ENCODE data around the gene CCDC73. TPM values are rescaled to one million over a fixed set of nuclear protein-coding genes. Genes with fewer than 3 reads are reported as not detected.

CCDC73 gene
- total RNA-seq, 4 donors from 2014 or later: not detected

DNA sequence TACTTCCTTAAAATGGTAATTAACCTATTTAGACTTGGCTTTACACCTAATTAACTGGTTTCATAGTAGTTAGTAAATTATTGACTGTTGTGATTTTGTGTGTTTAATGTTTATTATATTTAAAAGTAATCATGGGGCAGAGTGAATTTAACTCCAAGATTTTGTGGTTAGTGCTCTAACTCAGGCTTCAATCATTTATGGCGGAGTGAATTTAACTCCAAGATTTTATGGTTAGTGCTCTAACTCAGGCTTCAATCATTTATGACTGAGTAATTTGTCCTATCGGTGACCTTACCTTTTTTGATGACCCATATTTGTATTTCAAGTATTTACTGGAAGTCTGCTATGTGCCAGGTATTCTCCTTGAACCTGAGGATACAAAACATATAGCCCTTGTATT, 42.5 kb upstream of the CCDC73 start:
- intact Hi-C loops (cut with DNase I; ENCODE audit: low total_unique reads): no loop called here
- H3K4me3 ChIP-seq (ENCODE audit: low read depth, poor library complexity, severe bottlenecking): no peak overlapping the region
- WGBS, 2 donors: 82 to 84% methylated on average over 2 of the region's 2 CpGs
- no peak for TF ChIP-seq POLR2A (IDR thresholded peaks at IDR 0.05)
- TF ChIP-seq, protein P1, sequence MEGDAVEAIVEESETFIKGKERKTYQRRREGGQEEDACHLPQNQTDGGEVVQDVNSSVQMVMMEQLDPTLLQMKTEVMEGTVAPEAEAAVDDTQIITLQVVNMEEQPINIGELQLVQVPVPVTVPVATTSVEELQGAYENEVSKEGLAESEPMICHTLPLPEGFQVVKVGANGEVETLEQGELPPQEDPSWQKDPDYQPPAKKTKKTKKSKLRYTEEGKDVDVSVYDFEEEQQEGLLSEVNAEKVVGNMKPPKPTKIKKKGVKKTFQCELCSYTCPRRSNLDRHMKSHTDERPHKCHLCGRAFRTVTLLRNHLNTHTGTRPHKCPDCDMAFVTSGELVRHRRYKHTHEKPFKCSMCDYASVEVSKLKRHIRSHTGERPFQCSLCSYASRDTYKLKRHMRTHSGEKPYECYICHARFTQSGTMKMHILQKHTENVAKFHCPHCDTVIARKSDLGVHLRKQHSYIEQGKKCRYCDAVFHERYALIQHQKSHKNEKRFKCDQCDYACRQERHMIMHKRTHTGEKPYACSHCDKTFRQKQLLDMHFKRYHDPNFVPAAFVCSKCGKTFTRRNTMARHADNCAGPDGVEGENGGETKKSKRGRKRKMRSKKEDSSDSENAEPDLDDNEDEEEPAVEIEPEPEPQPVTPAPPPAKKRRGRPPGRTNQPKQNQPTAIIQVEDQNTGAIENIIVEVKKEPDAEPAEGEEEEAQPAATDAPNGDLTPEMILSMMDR (IDR thresholded peaks at IDR 0.05): no peak
- DNase-seq (ENCODE audit: low spot score in 2 of 2): no peak

DNA sequence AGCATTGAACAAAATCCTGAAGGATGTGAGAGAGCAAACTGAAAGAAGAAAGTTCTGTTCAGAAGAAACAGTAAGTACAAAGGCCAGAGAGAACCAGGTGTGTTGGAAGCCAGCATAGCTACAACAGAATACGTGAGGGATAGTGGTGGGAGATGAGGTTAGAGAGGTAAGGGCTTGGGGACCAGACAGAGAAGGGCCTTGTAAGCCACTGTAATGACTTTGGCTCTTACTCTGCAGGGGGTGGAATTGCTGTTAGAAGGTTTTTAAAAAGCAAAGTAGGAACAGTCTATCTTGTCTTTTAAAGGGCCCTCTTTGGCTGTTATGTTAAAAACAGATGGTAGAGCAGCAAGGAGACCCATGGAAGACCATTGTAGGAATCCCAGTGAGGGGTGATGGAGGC, 39.5 kb upstream of the CCDC73 start:
- intact Hi-C loops (cut with DNase I; ENCODE audit: low total_unique reads): no loop called here
- DNase-seq (ENCODE audit: low spot score in 2 of 2): no peak
- H3K4me3 ChIP-seq (ENCODE audit: low read depth, poor library complexity, severe bottlenecking): no peak overlapping the region
- WGBS, 2 donors: 68 to 75% methylated on average over 1 of the region's 1 CpG
- TF ChIP-seq, protein P1 (IDR thresholded peaks at IDR 0.05): no peak
- TF ChIP-seq POLR2A (IDR thresholded peaks at IDR 0.05): no peak

DNA sequence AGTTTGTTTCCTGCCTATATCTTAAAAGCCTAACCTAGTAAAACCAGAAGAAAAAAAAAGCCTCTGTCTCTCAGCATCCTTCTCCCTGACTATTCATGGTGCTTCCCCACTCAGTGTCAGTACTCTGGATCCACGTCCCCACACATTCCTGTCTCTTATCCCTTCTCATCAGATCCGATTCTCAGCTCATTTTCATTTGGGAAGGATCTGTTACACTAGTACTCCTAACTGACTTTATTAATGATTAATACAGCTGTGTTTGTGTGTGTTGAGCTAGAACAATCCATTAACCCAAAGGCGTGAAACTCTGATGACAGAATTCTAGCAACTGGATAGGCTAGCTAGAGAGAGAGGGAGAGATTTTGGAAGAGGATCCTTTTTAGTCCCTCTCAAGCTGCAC, 36.8 kb upstream of the CCDC73 start:
- intact Hi-C loops (cut with DNase I; ENCODE audit: low total_unique reads): no loop called here
- no peak overlapping the region for H3K4me3 ChIP-seq (ENCODE audit: low read depth, poor library complexity, severe bottlenecking)
- no peak for DNase-seq (ENCODE audit: low spot score in 2 of 2)
- WGBS, 2 donors: 46 to 50% methylated on average over 3 of the region's 3 CpGs
- TF ChIP-seq, protein P1 (IDR thresholded peaks at IDR 0.05): no peak
- no peak for TF ChIP-seq POLR2A (IDR thresholded peaks at IDR 0.05)

DNA sequence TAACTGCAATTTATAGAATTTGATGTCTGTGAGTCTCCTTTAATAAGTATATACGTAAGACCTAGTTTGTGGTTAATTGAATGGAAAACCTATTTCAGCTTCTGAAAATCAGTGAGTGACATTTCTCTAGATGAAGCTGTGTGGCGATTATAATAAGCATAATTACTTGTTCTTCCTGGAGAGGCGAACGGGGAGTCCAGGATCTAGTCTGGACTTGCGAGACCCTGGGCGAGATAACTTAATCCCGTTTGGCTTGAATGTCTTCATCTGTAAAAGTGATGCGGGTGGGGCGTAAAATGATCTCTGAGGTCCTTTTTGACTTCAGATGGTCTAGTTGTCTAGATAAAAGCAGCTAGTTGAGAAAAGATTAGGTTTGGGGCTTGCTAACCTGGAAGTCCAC, 36.3 kb upstream of the CCDC73 start:
- intact Hi-C loops (cut with DNase I; ENCODE audit: low total_unique reads): no loop called here
- H3K4me3 ChIP-seq (ENCODE audit: low read depth, poor library complexity, severe bottlenecking): no peak overlapping the region

DNA sequence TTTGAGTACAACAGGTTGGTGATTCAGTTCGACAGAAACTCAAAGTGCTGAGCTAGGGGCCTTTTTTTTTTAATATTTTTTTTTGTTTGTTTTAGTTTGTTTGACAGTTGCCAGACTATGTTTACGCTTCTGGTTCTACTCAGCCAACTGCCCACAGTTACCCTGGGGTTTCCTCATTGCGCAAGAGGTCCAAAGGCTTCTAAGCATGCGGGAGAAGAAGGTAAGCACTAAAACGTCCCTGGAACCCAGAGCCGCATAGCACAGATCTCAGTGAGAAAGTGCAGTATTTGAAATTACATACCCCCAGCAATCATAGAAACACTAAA, 35.9 kb upstream of the CCDC73 start:
- 12 to 23% methylated on average over 6 of the region's 6 CpGs for WGBS, 2 donors
- intact Hi-C loops (cut with DNase I; ENCODE audit: low total_unique reads): no loop called here
- TF ChIP-seq POLR2A (IDR thresholded peaks at IDR 0.05): no peak
- TF ChIP-seq, protein P1 (IDR thresholded peaks at IDR 0.05): no peak
- DNase-seq (ENCODE audit: low spot score in 2 of 2): no peak
- H3K4me3 ChIP-seq (ENCODE audit: low read depth, poor library complexity, severe bottlenecking): peak overlapping the region; percentile 57

More for the DNA sequence above, 36.3 kb upstream of the CCDC73 start:
- no peak for DNase-seq (ENCODE audit: low spot score in 2 of 2)
- WGBS, 2 donors: 51 to 56% methylated on average over 9 of the region's 9 CpGs
- TF ChIP-seq POLR2A (IDR thresholded peaks at IDR 0.05): no peak
- TF ChIP-seq, protein P1 (IDR thresholded peaks at IDR 0.05): no peak

DNA sequence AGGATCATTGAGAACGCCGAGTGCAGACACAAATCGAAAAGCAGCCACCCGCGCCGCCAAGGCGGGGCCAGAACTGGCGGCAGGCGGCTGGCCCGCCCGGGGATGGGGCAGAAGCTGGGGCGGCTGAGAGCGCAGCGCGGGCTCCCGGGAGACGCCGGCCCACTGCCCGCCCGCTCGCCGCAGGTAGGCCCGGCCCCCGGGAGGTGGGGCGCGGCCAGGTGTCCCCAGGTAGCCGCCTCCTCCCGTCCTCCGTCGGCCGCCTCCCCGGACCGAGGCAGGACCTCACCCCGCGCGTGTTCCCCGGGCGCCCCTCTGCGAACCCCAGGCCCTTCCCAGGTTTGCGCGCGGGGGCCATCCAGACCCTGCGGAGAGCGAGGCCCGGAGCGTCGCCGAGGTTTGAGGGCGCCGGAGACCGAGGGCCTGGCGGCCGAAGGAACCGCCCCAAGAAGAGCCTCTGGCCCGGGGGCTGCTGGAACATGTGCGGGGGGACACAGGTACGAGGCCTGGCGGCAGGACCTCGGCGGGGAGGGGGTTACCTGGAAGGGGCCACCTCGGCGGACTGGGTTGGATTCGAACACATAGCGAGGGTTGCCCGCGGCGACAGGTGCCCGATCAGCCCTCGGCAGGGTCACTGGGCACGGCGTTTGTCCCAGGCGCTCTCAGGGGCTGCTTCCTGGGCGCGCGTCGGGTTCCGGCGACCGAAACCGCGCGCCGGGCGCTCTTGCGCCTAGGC, 35.4 kb upstream of the CCDC73 start, which contains the start of gene PRRG4:
PRRG4 (plus strand) TSS at position 248 of the 733 bp plus-strand sequence. CDS start 603 bp downstream, outside the sequence.
- H3K4me3 ChIP-seq (ENCODE audit: low read depth, poor library complexity, severe bottlenecking): peak within 1 kb of the TSS; percentile 57
- intact Hi-C loops (cut with DNase I; ENCODE audit: low total_unique reads): no loop called here
- TF ChIP-seq POLR2A (IDR thresholded peaks at IDR 0.05): no peak
- TF ChIP-seq, protein P1 (IDR thresholded peaks at IDR 0.05): no peak
- 2 to 4% methylated on average over 22 to 56 of the region's 85 CpGs for WGBS, 2 donors
- peak; percentile 48 to 93 for DNase-seq (ENCODE audit: low spot score in 2 of 2)
